Uterus (tissue), 2 donors: ENCODE measurements around the gene PSPH.

ENCODE experiments used
- CTCF ChIP-seq, 4 experiments: fragments of 200-600 bp in 2 of 4; fragments of 450-650 bp in 2 of 4; sonication (generic) in 2 of 4; IDR thresholded peaks; one replicate each; pipeline ENCODE4 v1.5.1; 2016 to 2019; ENCODE audit warnings: antibody characterized with exemption in 4 of 4, mild to moderate bottlenecking in 2 of 4, moderate library complexity in 1 of 4
- POLR2A ChIP-seq, 2 donors: fragments of 450-650 bp; IDR thresholded peaks; one replicate each; pipeline ENCODE4 v1.6.1; 2016; ENCODE audit warnings: antibody characterized with exemption in 2 of 2, mild to moderate bottlenecking in 1 of 2, moderate library complexity in 1 of 2

GRCh38 chr7:55975988-55976633, 75.1 kb downstream of the PSPH start:
- no peak for TF ChIP-seq CTCF (IDR thresholded peaks at IDR 0.05)
- TF ChIP-seq POLR2A (IDR thresholded peaks at IDR 0.05) = no peak
